H1 (cell line): ENCODE results near the gene DOCK6.

ENCODE experiments used
- ATF2 ChIP-seq: IDR thresholded peaks from 2 replicates; pipeline ENCODE4 v1.6.1; 2012; ENCODE audit warnings: low read length, inconsistent platforms
- CEBPB ChIP-seq: IDR thresholded peaks from 2 replicates; pipeline ENCODE4 v1.6.1; 2012; ENCODE audit warnings: low read depth, low read length
- E2F6 ChIP-seq: IDR thresholded peaks from 2 replicates; pipeline ENCODE4 v1.6.1; 2012; ENCODE audit warnings: inconsistent platforms
- EP300 ChIP-seq, 2 experiments: IDR thresholded peaks; 1 replicate in 1 of 2; 2 replicates in 1 of 2; pipeline ENCODE4 v1.6.1; 2011 to 2012; ENCODE audit warnings: low read depth in 2 of 2, low read length in 2 of 2, mild to moderate bottlenecking in 2 of 2, borderline replicate concordance in 1 of 2, inconsistent platforms in 1 of 2, moderate library complexity in 1 of 2
- POLR2A ChIP-seq, 2 experiments: IDR thresholded peaks; 1 replicate in 1 of 2; 2 replicates in 1 of 2; pipeline ENCODE4 v1.6.1; 2011; ENCODE audit warnings: low read depth in 2 of 2, low read length in 2 of 2, mild to moderate bottlenecking in 2 of 2; ENCODE audit errors: control extremely low read depth in 1 of 2
- POU5F1 ChIP-seq: IDR thresholded peaks from 2 replicates; pipeline ENCODE4 v1.6.1; 2011; ENCODE audit warnings: low read depth, mild to moderate bottlenecking, low read length, moderate library complexity
- RXRA ChIP-seq: IDR thresholded peaks from 2 replicates; pipeline ENCODE4 v1.6.1; 2011; ENCODE audit warnings: low read depth, mild to moderate bottlenecking, low read length, moderate library complexity; ENCODE audit not compliant: insufficient read depth
- SRF ChIP-seq: IDR thresholded peaks from 2 replicates; pipeline ENCODE4 v1.6.1; 2011; ENCODE audit warnings: mild to moderate bottlenecking, low read depth, low read length, moderate library complexity
- TBP ChIP-seq: IDR thresholded peaks from 2 replicates; pipeline ENCODE4 v1.6.1; 2011; ENCODE audit warnings: low read depth, low read length, improper control_type of control experiment
- TCF12 ChIP-seq: IDR thresholded peaks from 2 replicates; pipeline ENCODE4 v1.6.1; 2011; ENCODE audit warnings: low read depth, mild to moderate bottlenecking, low read length
- TEAD4 ChIP-seq: IDR thresholded peaks from 2 replicates; pipeline ENCODE4 v1.6.1; 2012; ENCODE audit warnings: low read depth, low read length, inconsistent platforms, mixed read lengths
- USF2 ChIP-seq: IDR thresholded peaks from 2 replicates; pipeline ENCODE4 v1.6.1; 2011; ENCODE audit warnings: low read length, improper control_type of control experiment
- TF ChIP-seq, protein P1 (sequence below), 3 experiments: IDR thresholded peaks; 1 replicate in 2 of 3; 2 replicates in 1 of 3; pipeline versions ENCODE4 v1.5.1 to v1.6.1; 2011; ENCODE audit warnings: low read length in 3 of 3, mild to moderate bottlenecking in 3 of 3, inconsistent platforms in 2 of 3, low read depth in 1 of 3, moderate library complexity in 1 of 3; ENCODE audit not compliant: insufficient read depth in 1 of 3; ENCODE audit errors: control extremely low read depth in 1 of 3

- TF ChIP-seq TBP, result no peak
- TF ChIP-seq RXRA, result no peak
- no peak for TF ChIP-seq EP300 (IDR thresholded peaks at IDR 0.05; ENCODE audit: borderline replicate concordance in 1 of 2, low read depth in 2 of 2, low read length in 2 of 2)
- TF ChIP-seq ATF2, result no peak
- TF ChIP-seq, protein P1, sequence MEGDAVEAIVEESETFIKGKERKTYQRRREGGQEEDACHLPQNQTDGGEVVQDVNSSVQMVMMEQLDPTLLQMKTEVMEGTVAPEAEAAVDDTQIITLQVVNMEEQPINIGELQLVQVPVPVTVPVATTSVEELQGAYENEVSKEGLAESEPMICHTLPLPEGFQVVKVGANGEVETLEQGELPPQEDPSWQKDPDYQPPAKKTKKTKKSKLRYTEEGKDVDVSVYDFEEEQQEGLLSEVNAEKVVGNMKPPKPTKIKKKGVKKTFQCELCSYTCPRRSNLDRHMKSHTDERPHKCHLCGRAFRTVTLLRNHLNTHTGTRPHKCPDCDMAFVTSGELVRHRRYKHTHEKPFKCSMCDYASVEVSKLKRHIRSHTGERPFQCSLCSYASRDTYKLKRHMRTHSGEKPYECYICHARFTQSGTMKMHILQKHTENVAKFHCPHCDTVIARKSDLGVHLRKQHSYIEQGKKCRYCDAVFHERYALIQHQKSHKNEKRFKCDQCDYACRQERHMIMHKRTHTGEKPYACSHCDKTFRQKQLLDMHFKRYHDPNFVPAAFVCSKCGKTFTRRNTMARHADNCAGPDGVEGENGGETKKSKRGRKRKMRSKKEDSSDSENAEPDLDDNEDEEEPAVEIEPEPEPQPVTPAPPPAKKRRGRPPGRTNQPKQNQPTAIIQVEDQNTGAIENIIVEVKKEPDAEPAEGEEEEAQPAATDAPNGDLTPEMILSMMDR (IDR thresholded peaks at IDR 0.05; ENCODE audit: control extremely low read depth in 1 of 3, insufficient read depth in 1 of 3, low read depth in 1 of 3, low read length in 3 of 3), result no peak
- no peak for TF ChIP-seq POU5F1
- no peak for TF ChIP-seq SRF
- no peak for TF ChIP-seq TCF12
- no peak for TF ChIP-seq USF2
- TF ChIP-seq POLR2A (IDR thresholded peaks at IDR 0.05; ENCODE audit: control extremely low read depth in 1 of 2, low read depth in 2 of 2, low read length in 2 of 2), result no peak
- TF ChIP-seq TEAD4, result no peak
- TF ChIP-seq CEBPB, result no peak
- no peak for TF ChIP-seq E2F6
These were observed 84.7 kb downstream of the DOCK6 start for GRCh38 chr19:11177592-11177991.
